Adrenal gland (tissue), 5 donors: ENCODE results near the gene AMPH.

Experiments used
- POLR2A ChIP-seq, 2 donors: fragments of 450-650 bp; IDR thresholded peaks; one replicate each; pipeline ENCODE4 v1.6.1; 2017; ENCODE audit warnings: antibody characterized with exemption in 2 of 2, mild to moderate bottlenecking in 2 of 2, moderate library complexity in 1 of 2
- TF ChIP-seq, protein P1 (sequence below), 6 experiments: fragments of 450-650 bp in 4 of 6; fragments of 200-600 bp in 2 of 6; sonication (generic) in 1 of 6; IDR thresholded peaks; 1 replicate in 5 of 6; 2 replicates in 1 of 6; pipeline versions ENCODE4 v1.5.1 to v1.8.0; 2016 to 2021; ENCODE audit warnings: antibody characterized with exemption in 6 of 6, mild to moderate bottlenecking in 2 of 6, moderate library complexity in 1 of 6
- donor health status: DM: no; HTN: no; CAD: no.

DNA sequence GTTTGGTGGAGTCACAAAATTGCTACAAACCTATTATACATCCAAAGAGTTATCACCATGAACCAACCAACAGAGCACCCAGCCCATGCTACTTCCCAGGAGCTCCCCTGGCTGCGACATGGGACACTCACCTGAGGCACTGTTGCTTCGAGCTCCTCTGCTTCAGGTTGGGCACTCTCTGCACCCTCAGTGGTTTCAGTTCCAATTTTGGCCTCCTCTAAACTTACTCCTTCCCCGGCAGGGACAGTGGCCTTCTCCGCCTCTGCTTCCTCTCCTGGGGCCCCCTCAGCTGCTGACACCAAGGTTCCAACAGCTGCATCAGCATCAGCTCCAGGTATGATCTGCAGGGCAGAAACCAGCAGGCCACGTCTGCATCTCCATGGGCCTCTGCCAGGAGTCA lies 237.3 kb downstream of the AMPH start:
- TF ChIP-seq, protein P1, sequence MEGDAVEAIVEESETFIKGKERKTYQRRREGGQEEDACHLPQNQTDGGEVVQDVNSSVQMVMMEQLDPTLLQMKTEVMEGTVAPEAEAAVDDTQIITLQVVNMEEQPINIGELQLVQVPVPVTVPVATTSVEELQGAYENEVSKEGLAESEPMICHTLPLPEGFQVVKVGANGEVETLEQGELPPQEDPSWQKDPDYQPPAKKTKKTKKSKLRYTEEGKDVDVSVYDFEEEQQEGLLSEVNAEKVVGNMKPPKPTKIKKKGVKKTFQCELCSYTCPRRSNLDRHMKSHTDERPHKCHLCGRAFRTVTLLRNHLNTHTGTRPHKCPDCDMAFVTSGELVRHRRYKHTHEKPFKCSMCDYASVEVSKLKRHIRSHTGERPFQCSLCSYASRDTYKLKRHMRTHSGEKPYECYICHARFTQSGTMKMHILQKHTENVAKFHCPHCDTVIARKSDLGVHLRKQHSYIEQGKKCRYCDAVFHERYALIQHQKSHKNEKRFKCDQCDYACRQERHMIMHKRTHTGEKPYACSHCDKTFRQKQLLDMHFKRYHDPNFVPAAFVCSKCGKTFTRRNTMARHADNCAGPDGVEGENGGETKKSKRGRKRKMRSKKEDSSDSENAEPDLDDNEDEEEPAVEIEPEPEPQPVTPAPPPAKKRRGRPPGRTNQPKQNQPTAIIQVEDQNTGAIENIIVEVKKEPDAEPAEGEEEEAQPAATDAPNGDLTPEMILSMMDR (IDR thresholded peaks at IDR 0.05): no peak
- no peak for TF ChIP-seq POLR2A (IDR thresholded peaks at IDR 0.05)
